Activated effector memory CD4-positive, alpha-beta T cell treated with anti-CD3 and anti-CD28 coated beads, Interleukin-2, amount 50 U/mL, for 16 hours (primary cell): Measurements from ENCODE around the gene PIP4K2C.
"Not testable (repeated sequence)": the region's sequence is repeated elsewhere in the genome, so short reads cannot be mapped to it uniquely, and the experiment has no call there.

Experiments
- DNase-seq: peaks from one replicate; pipeline ENCODE4 v3.0.0-alpha.2; 2020

PIP4K2C gene

DNA sequence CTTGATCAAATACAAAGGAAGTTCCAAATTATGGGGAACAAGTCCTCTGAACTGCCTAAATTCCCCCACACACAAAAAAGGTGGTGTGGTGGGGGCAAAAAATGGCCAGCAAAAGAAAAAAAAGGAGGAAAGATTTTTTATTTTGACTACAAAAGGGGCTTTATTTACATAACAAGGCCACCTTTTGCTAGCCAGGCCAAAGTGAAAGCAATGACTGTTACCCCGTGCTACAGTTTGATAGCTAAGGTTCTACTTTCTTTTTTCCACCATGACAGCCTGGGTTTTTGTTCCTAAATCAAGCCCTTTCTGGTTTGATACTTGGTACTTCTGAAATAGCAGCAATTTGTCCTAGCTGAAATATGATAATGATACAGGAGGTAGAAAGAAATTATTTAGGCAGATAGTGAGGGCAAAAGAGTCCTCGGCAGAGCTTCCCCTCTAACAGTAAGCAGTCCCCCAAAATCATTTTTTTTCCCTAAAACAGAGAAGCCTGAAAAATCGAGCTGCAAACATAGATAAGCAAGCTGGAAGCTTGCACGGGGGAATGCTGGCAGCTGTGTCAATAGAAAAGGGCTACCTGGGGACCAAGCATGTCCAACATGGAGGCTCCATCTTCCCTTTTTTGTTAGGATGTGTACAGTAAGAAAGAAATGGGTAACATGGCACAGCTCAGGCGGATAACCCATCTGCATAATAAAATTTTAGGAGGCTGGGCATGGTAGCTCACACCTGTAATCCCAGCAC is 50.9 kb downstream of the PIP4K2C start:
- DNase-seq, result no peak

- DNase-seq, result not testable (repeated sequence)
These were observed 55.1 kb downstream of the PIP4K2C start for GRCh38 chr12:57645990-57646658.

DNA sequence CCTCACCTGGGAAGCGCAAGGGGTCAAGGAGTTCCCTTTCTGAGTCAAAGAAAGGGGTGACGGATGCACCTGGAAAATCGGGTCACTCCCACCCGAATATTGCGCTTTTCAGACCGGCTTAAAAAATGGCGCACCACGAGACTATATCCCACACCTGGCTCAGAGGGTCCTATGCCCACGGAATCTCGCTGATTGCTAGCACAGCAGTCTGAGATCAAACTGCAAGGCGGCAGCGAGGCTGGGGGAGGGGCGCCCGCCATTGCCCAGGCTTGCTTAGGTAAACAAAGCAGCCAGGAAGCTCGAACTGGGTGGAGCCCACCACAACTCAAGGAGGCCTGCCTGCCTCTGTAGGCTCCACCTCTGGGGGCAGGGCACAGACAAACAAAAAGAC is 55.7 kb downstream of the PIP4K2C start:
- not testable (repeated sequence) for DNase-seq
